HG02852 (cell line): ENCODE results near the gene AHI1.
"Not testable (repeated sequence)": the region's sequence is repeated elsewhere in the genome, so short reads cannot be mapped to it uniquely, and the experiment has no call there.

Experiments used
- ATAC-seq: cut with Tn5 transposase; IDR thresholded peaks from one replicate; pipeline ENCODE4 v1.9.1; 2021; ENCODE audit warnings: mild to moderate bottlenecking, moderate library complexity; ENCODE audit not compliant: unreplicated experiment

Gene AHI1

GRCh38 chr6:135506270-135506997 is 8.9 kb upstream of the AHI1 start:
- peak; percentile 88 for ATAC-seq

DNA sequence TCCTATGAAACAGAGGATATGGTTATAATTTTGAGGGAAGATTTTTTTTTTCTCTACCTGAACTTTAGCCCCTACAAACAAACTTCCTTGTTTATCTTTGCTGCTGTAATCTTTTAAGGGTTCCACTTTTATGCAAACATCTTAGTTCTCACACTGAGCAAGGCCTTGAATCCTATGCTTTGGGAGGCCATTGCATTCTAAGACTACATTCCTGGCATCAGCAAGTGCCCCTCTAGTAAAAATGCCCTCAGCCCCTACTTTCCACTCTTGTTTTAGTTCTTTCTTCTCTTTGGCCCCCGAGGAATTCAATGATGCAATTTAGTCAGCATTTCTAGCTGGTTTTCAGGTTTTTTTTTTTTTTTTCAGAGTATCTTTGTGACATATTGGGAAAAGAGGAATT is 8.1 kb upstream of the AHI1 start:
- ATAC-seq = no peak

GRCh38 chr6:135505222-135505621 is 7.7 kb upstream of the AHI1 start:
- no peak for ATAC-seq

DNA sequence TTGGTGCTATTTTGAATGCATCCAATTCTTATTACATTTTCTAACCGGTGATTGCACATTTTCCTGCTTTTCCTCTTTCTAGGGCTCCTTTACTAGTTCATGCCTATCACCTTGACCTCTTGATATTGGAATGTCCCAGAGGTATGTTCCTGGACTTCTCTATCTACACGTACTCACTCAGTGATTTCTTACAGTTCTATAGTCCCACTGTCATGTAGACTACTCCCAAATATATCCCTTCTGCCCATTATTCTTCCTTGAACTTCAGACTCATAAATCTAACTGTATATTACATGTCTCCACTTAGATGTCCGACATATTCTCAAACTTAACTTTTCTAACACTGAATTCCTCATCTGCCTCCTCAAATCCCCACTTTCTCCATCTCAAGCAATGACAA is 7.2 kb upstream of the AHI1 start:
- ATAC-seq = no peak

- ATAC-seq = no peak
Measured at GRCh38 chr6:135503703-135504475, 6.3 kb upstream of the AHI1 start.

- no peak for ATAC-seq
Measured at GRCh38 chr6:135499441-135500340, 2.2 kb upstream of the AHI1 start.

GRCh38 chr6:135498185-135498841 is 773 bp upstream of the AHI1 start:
- peak; percentile 40 for ATAC-seq

GRCh38 chr6:135496800-135497411 is 634 bp downstream of the AHI1 start:
- ATAC-seq = no peak

DNA sequence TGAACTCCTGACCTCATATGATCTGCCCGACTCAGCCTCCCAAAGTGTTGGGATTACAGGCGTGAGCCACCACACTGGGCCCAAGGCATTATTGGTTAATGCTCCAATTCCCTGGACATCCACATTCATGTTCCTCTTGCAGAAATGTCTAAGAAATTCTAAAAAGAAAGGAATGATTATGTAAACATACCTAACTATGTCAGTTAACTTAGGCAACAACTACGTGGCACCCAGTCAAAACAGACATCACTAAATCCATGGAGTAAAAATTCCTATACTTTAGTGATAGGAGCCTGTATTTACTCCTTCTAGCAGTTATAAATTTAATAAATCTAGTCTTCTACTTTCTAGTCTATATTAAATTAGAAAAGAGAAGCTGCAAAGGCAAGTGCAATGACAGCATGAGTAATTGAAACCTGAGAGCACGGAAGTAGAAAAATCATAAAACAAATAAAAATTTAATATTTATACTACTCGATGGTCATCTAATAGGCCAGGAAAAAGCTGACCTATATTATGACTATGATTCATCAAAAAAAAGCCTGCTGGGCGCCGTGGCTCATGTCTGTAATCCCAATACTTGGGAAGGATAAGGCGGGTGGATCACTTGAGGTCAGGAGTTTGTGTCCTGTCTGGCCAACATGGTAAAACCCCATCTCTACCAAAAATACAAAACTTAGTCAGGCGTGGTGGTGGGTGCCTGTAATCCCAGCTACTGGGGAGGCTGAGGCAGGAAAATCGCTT is 4.2 kb downstream of the AHI1 start:
- no peak for ATAC-seq

DNA sequence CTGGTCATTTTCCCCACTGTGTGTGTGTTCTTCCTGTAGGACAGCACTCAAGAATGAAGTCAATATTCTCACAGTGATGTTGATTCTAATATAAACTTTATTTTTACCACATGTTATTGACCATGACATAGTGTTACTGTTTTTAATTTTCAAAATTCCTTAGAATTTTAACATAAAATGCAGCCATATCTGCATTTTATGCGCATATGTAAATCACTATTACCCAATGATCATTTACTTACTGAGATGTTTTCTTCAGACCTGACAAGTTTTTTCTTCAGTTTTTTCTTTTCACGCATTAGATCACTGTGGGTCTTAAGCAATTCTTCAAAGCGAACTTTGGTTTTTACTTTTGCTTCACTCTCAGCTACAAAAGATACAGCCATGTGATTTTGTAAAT is 7.2 kb downstream of the AHI1 start:
- no peak for ATAC-seq

DNA sequence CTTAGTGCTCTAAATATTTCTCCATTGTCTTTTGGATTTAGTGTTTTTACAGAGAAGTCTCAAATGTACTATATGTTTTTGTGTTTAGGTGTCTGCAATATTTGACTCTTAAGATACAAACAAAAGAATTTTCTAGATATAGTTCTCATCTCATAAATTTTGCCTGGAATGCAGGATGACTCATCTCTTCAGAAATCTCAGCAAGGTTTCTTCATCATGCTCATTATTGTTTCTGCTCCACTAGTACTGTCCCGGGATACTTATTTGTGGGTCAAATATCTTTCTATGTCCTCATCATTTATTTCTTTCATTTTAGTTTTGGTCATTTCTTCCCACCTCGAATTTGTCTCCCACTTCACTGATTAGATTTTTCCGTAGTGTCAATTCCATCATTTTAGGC is 9.5 kb downstream of the AHI1 start:
- no peak for ATAC-seq

DNA sequence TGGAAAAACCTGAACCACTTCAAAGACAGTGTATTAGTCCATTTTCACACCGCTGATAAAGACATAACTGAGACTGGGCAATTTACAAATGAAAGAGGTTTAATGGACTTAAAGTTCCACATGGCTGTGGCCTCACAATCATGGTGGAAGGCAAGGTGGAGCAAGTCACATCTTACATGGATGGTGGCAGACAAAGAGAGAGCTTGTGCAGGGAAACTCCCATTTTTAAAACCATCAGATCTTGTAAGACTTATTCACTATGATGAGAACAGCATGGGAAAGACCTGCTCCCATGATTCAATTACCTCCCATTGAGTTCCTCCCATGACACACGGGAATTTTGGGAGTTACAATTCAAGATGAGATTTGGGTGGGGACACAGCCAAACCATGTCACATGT is 13.6 kb downstream of the AHI1 start:
- ATAC-seq = not testable (repeated sequence)

DNA sequence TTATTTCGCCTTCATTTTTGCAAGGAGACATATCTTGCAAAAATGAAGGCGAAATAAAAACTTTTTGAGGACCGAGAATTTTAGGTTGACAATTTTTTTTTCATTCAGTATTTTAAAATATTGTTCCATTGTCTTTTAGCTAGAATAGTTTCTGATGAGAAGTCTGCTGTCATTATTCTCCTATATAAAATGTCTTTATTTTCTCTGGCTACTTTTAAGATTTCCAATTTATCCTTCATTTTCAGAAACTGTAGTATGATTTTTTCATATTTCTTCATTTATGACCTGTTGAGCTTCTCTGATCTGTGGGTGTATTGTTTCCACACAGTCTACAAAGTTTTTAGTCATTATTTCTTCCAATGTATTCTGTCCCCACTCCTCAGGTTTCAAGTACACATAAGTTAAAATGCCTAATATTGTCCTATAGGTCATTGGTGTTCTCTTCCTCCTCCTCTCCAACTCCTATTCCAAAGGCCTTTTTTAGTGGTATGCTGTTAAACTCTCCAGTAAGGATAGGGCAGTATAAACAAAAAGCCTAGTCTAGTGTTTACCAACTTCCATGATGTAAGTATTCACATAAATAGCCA is 15.7 kb downstream of the AHI1 start:
- no peak for ATAC-seq

DNA sequence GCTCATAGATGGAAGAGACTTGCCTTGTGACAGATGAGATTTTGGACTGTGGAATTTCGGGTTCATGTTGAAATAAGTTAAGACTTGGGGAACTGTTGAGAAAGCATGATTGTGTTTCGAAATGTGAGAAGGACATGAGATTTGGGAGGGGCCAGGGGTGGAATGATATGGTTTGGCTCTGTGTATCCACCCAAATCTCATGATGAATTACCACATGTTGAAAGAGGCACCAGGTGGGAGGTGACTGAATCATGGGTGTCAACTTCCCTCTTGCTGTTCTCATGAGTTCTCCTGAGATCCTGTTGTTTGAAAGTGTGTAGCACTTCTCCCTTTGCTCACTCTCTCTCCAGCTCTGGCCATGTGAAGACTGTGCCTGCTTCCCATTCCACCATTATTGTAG is 17.9 kb downstream of the AHI1 start:
- no peak for ATAC-seq

- no peak for ATAC-seq
Measured at GRCh38 chr6:135478626-135479025, 18.9 kb downstream of the AHI1 start.

- ATAC-seq = no peak
Measured at GRCh38 chr6:135475292-135475886, 22.2 kb downstream of the AHI1 start.

- no peak for ATAC-seq
Measured at GRCh38 chr6:135474362-135474761, 23.2 kb downstream of the AHI1 start.

DNA sequence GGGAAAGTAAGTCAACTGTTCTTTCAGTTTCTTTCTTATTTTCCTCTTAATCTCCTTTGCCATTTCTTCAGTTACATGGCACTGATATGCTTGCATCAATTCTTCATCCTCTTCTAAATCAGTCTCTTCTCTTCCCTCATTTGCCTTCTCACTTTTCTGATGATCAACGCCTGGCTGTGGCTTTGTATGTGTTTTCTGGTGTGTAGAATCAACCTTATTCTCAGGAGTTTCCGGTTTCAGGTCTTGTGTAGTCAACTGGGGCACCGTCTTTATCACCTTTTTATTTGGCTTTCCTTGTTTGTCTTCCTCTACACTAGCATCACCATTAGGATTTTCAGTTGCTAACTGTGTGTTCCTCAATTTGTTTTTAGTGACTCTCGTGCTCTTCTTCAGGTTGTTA is 31.6 kb downstream of the AHI1 start:
- ATAC-seq = peak; percentile 27

- ATAC-seq = peak; percentile 81
Measured at GRCh38 chr6:135465307-135465706, 32.2 kb downstream of the AHI1 start.
